Non-pigmented ciliary epithelial cell (primary cell): Measurements from ENCODE around the gene EFNB1.
A peak's percentile ranks its signal among the peaks of the same experiment; 100 is the strongest.
"Not testable (repeated sequence)": the region's sequence is repeated elsewhere in the genome, so short reads cannot be mapped to it uniquely, and the experiment has no call there.

Source experiments
- DNase-seq: peaks from one replicate; pipeline ENCODE4 v3.0.0-alpha.2; 2010; ENCODE audit warnings: low read depth

The EFNB1 gene

DNA sequence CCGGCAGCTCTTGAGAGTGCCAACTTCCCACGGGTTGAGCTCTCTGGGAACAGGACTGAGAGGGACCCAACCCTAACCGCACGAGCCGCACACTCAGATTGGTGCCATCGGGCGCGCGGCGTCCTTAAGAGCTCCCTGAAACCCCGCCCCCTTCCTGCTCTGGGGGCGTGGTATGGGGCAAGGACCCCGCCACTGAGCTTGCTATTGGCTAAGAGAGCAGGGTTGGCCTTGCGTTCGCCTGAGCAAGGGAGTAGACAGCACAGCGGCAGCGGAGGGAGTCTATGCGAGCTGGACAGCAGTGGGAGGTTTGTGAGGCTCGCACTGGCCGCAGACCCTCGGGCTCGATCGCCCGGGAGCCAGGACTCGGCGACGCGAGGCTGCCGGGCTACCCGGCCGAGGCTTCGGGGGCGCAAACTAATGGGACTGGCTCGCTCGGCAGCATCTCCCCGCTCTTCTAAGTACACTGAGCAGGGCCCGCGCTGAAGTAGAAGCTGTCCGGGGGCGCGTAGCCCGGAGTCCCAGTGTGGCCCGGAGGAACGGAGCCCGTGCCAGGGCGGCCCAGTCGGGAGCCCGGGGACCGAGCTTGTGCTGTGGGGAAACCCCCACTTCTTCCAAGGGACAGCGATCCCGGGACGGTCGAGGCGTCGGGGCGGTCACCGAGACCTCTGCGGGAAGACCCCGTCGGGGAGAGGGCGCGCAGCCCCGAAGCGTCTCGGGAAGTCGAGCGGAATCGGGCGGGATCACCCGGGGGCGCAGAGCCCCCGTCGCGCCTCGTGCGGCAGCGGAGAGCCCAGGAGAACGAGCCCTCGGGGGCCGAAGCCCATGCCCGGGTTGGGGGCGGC, at the start of gene EFNB1:
TSS of gene EFNB1 (plus strand) at position 282 of the 842 bp plus-strand sequence. CDS start 756 bp downstream, outside the sequence.
- peak; percentile 85 for DNase-seq

DNA sequence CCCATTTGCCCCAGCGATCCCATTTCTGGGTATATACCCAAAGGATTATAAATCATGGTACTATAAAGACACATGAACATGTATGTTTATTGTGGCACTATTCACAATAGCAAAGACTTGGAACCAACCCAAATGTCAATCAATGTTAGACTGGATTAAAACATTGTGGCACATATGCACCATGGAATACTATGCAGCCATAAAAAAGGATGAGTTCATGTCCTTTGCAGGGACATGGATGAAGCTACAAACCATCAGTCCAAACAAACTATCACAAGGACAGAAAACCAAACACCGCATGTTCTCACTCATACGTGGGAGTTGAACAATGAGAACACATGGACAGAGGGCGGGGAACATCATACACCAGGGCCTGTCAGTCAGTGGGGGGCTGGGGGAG, 47.5 kb upstream of the EFNB1 start:
- DNase-seq: not testable (repeated sequence)

DNA sequence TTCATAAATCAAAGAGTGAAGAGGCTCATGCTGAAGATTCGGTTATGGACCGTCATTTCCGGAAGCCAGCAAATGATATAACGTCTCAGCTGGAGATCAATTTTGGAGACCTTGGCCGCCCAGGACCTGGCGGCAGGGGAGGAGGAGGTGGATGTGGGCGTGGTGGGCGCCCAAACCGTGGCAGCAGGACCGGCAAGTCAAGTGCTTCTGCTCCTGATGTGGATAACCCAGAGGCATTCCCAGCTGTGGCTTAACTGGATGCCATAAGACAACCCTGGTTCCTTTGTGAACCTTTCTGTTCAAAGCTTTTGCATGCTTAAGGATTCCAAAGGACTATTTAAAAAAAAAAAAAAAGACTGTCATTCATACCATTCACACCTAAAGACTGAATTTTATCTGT, 44.0 kb upstream of the EFNB1 start:
- no peak for DNase-seq

DNA sequence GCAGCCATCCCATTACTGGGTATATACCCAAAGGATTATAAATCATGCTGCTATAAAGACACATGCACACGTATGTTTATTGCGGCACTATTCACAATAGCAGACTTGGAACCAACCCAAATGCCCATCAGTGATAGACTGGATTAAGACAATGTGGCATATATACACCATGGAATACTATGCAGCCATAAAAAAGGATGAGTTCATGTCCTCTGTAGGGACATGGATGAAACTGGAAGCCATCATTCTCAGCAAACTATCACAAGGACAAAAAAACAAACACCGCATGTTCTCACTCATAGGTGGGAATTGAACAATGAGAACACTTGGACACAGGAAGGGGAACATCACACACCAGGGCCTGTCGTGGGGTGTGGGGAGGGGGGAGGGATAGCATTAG, 42.2 kb upstream of the EFNB1 start:
- not testable (repeated sequence) for DNase-seq

DNA sequence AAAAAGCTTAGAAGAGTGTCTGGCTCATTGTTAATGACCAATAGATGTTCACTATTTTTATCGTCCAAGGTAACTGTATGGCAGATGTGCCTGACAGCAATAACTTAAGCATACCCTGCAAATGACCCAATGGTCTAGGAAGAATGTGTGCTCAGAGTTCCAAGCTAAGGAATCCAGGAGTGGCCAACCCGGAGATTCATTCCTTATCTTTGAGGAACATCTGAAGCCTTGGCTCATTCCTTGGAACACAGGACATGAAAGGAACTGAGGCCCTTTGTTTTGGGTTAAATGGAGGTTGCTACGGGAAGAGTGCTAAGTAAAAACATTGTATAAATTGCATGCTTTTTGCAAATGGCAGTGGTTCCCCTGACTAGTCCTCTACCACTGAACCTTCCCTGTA, 38.9 kb upstream of the EFNB1 start:
- no peak for DNase-seq

DNA sequence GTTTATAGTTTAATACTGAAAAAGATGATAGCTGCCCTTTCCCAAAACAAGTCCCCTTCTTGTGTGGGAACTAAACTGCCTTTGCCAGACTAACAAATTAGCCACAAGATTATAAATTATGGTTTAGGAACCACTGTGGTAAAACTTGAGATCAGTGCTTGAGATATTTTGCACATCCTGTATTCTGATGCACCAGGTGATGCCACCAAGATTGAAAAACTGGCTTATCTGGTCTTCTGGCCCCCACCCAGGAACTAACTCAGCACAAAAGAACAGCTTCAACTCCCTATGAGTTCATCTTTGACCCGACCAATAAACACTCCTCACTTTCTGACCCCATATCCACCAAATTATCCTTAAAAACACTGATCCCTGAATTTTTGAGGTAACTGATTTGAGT, 36.7 kb upstream of the EFNB1 start:
- DNase-seq: no peak

DNA sequence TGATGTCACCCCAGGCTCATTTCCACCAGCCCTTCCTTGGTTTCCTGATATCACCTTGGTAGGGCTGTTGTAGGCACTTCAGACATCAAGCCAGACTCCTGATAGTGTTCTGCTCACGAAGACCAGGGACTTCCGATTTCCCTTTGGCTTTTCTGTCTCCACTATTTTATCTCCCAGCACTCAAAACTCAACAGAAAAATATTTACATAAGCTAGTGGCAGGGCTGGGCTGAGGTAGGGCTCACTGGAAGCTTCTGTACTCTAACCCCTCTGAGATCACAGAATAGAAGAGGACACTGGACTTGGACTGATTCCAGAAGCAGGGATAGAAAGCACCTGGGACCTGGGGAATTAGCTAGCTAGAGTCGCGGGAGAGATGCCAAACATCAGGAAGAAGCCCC, 34.4 kb upstream of the EFNB1 start:
- DNase-seq: no peak

DNA sequence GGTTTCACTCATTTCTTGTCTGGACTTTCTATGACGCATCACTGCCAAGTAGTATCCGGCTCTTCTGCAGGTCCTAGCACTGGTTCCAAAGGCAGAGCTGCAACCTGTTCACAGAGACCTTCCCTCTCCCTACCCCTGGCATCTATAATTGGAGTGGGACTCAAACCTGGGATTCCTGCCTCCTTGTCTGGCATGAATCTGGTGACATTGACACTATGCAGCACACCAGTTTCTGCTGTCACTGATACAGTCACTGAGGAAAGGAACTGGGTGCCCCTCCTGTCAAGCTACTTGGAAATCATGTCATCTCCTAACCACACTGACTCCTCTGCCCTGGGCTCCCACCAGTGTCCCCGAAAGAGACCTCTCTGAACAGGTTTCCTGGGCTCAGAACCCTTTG, 33.1 kb upstream of the EFNB1 start:
- DNase-seq: no peak

DNA sequence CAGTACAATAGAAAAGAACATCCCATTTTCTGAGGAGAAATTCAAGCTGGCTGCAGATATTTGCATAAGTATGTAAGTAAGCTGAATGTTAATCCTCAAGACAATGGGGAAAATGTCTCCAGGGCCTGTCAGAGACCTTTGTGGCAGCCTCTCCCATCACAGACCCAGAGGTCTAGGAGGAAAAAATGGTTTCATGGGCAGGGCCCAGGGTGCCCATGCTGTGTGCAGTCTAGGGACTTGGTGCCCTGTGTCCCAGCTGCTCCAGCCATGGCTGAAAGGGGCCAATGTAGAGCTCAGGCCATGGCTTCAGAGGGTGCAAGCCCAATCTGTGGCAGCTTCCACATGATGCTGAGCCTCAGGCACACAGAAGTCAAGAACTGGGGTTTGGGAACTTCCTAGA, 30.4 kb upstream of the EFNB1 start:
- not testable (repeated sequence) for DNase-seq

DNA sequence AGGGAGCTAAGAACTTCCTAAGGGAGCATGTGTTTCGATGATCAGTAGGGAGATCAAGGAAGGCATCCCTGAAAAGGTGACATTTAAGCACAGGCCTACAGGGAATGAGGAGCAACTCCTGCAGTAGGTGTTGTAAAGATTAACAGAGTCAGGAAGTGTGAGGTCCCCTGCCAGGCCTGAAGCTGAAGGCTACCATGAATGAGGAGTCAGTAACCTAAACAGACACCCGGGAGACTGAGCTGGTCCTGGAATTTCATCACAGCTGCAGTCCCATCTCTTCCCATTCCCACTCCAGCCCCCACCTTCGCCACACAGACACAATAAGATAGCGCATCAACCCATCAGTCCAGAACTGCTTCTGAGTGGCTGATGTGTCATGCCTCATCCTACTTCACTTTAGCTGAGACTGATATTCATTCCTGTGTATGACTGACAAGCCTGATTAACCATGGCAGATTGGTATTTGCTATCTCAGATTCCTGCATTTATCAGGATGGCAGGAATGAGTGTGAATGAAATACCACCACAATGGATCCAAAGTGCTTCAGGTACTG, 27.0 kb upstream of the EFNB1 start:
- no peak for DNase-seq

DNA sequence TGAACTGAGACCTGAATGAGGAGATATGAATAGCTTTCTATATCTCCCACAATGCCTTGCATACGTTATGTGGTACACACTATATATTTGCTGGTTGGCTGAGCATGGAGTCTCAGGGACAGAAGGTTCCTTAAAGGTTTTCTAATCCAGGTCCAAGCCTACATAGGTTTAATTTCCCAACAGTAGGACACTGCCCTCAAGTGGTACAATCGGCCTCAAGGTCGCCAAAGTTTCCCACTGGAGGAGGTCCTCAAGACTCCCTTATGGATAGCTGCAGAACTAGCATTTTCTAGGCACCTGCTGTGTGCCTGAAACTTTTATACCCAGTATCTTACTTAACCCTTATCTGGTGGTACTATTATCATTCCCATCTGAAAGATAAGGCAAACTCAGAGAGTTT, 21.0 kb upstream of the EFNB1 start:
- DNase-seq: no peak

DNA sequence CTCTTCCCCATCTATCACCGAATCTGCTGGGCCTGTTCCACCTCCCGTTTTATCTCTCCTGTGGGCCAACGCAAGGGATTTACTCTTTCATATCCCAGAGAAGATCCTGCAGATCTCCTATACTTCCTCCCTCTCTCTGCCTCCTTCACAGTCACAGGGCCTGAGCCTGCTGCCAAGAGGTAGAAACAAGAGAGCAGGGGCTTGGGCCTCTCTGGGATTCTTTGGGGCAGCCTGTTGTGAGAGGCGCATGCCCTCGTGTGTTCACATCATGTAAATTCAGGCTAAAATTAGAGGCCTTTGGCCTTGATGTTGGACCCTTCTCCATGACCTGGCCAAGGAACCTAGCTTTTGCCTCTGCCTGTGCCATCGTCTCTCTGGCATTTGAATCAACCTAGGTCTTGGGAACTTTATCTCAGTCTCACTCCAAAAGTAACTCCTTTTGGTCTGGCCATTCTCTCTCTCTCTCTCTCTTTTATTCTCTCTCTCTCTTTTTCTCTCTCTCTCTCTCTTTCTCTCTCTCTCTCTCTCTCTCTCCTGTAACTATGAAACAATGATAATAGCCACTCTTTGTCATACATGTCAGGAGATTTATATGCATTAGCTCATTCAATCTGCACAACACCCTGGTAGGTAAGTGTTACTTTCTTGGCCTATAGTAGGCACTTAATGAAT, 20.0 kb upstream of the EFNB1 start:
- DNase-seq: no peak

DNA sequence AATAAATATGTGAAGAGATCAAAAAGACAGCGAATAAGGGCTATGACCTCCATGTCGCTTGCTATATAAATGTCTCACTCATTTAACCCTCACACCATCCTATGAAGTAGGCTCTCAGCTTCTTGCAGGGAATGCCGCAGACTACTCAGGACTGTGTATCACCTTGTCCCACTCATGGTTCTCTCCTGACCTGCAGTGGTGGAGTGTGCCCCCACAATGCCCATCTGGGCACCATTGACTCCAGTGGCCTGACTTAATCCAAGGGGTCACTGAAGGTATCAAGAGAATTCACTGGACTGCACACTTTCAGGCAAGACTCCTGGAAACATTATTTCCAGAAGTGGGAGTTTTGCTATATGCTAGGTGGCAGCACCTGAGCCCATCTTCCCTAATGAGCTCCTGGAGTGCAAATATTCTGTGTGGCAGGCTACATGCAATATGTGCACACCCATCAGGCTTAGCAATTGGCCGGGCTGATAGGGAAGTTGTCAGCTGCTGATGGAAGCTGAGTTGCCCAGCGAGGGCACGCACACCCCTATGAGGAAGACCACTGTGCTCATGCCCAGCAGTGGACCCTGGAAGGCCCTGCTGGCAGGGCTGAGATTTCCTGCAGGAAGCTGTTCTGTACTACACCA, 8.2 kb upstream of the EFNB1 start:
- no peak for DNase-seq

DNA sequence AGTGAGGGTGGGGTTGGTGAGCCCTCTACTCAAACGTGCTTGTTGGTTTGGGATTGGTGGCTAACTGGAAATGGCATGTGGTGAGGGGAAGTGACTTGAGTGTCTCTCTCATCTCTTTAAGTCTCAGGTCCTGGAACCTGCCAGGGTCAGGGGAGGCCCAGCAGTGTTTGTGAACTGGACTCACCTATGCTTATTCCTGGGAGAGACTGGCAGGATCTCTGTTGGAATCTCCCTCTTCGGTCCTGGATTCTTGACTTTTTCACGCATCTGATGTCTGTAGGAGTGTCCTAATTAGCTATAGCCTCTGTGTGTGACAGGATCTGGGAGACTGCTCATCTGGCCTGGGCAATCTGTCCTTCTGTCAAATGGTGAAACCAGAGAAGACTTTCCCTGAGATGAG, 7.2 kb upstream of the EFNB1 start:
- DNase-seq: no peak

DNA sequence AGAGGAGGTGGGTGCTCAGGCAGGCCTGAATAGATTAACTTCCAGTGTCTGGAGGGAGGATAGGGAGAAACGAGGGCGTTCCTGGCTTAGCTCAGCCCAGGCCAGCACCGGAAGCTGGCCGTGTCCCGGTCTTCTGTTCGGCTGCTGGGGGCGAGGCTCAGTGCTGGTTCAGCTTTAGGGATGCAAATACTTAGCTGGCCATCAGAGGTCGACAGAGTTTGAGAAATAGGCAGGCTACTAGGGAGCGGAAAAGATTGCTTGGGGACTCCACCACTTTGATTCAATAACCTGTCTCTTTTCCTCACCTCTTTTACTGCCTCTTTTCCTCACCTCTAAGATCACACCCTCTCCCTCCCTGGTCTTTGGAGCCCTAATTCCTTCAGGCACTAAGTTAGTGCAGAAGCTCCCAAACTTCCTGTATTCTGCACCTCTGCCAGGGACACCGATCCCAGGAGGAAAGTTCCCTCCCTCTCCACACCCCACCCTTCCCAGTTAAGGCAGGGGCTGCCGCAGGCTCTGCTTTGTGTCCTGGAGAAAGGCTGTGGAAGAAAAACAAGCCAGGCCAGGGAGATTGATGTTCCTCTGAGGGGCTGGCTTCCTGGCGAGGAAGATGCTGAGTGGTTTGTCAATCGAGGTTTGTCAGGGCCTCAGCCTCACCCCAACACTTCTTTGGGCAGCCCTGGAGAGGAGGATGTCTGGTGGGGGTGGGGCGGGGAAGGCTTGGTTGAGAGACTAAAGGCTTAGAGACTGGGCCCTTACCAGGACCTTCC, 6.0 kb upstream of the EFNB1 start:
- no peak for DNase-seq

DNA sequence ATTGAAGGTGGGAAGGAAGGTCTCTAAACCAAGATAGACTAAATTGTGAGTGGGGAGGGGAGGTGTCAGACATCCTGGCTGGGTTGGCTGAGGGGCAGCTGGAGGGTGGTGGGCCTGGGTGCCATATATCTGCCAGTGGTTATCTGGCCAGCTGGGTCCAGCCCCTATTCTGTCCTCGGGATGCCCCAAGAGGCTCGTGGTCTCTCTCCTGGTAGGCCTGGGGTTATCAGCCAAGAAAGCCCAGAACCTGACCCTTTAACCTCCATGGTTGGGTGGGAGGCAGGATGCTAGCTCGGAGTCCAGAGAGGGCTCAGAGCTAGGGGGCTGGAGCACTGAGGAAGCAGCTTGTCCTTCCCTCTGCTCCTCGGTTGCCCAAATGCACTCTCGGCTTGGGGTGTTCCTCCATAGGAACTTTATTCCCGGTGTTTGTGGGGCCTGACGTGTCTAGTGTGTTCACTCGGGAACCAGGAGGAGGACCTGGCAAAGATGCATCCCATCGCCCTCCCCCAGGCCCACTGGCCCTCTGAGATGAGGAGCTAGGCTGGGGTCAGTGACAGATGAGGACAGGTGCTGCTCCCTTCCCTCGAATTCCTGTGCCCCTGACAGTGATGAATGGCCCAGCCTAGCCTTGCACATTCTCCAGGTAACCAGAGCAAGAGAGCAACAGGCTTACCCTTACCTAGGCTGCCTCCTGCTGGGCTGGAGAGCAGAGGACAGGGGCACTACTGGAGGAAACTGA, 5.2 kb upstream of the EFNB1 start:
- no peak for DNase-seq

DNA sequence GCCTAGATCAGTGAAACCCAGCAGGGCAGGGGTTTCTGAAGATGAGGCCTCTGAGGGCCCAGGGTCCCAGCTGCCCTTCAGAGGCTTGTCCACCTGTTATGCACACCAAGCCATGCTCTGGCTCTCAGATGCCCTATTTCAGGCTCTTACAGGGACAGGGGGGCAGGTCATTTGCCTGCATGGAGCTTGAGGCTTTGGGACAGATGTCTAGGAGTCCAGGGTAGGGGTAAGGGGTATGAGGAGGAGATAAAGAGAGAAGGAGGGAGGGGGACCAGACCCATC, 4.7 kb upstream of the EFNB1 start:
- DNase-seq: no peak

DNA sequence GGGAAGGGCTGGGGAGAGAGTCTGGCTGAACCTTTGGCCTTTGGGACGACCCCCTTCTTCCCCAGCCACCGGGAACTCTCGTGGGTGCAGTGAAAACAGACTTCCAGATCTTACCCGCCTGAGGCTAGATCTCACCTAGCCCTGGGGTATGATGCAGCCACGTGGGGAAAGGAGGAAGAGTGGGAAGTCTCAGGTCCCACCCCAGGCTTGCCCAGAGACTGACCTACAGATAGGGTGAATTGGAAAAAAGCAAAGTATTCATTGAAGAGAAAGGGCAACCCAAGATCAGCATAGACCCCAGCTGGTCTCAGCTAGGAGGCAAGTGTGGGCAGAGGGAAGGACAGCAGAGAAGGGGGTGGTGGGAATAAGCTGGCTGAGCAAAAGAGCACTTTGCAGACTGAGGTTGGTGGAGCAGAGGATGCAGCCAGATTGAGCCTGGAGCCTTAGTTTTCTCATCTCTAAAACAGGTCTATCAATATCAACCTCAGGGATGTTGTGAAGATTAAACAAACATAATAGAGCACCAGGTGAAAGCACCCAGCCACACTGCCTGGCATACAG, 4.2 kb upstream of the EFNB1 start:
- no peak for DNase-seq

DNA sequence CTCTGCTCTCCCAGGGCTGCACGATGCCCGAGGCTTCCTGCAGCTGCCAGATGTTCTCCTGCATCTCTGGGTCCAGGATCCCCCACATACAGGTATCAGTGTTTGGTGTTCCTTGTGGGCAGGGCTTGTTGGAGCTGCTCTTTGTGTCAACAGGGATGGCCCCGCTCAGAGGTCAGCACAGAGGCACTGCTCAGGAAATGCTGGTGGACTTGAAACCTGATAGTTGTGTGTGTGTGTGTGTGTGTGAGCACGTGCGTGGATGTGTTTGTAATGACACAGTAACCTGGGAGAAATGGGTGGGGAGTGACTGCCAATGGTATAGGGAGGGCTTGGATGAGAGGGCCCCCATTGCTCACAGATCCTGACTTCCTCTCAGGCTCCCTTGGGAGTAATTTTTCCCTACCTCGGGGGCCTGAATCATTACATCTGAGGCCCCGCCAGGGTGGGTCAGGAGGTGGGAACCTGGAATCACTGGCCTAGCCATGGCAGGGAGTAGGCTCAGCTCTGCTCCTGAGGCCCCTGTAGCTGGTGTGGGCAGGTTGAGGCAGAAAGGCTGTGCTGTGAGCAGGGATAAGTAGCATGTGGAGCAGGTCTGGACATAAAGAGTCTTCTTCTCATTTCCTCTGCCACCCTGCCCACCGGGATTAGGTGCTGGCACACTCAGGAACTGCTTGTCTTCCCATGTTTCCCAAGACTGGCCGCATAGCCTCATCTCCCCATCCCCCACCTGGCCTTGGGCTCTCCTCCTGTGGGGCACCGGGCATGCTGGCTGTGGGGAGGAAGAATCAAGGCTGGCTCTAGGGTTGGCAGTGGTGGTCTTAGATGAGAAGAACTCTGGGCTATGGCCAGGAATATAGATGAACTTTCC, 2.5 kb upstream of the EFNB1 start:
- no peak for DNase-seq

DNA sequence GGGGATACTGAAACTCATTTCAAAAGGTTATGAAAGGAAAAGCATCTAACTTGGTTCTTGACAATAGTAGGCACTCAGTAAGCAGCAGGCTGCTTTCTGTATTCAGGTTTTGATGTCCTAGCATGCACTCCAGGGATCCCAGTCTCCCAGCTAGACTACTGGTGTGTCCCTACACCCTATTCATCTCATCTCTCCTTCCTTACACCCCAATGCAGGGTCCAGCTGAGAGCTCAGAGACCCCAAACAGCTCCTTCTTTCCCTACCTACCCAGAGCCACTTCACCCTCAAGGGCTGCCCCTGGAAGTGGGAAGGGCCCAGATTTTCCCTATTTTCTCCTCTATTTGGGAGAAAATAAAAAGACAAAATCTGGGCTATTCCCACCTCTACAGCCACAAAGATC, 1.6 kb upstream of the EFNB1 start:
- DNase-seq: no peak
